Bronchial epithelial cell (primary cell): Measurements from ENCODE around the gene BAG1. TPM values are rescaled to one million over a fixed set of nuclear protein-coding genes. Genes with fewer than 3 reads are reported as not detected.
A peak's percentile ranks its signal among the peaks of the same experiment; 100 is the strongest.

Source experiments
- DNase-seq: peaks from one replicate; pipeline ENCODE4 v3.0.0-alpha.2; 2010; ENCODE audit warnings: low read depth
- FAIRE-seq: peaks from 2 replicates; lab custom pipeline; 2011; peaks lifted over from hg19 to GRCh38; lab: Jason Lieb, UNC
- H3K27me3 ChIP-seq: 2 replicates; pipeline ENCODE4 v1.5.1; 2011; ENCODE audit warnings: low read length; ENCODE audit not compliant: control insufficient read depth, insufficient read depth
- H3K36me3 ChIP-seq: 2 replicates; pipeline ENCODE4 v1.5.1; 2011; ENCODE audit warnings: low read length; ENCODE audit not compliant: control insufficient read depth, insufficient read depth
- H3K4me3 ChIP-seq: 2 replicates; pipeline ENCODE4 v1.5.1; 2011; ENCODE audit warnings: mild to moderate bottlenecking, low read depth, low read length, control low read depth
- total RNA-seq: library from RNA; depleted of rRNA; stranded (reverse); fragments of >200 nt; gene quantifications from 2 replicates; pipeline ENCODE4 v1.2.1, GENCODE V29; 2014
- TF ChIP-seq, protein P1 (sequence below): IDR thresholded peaks from 2 replicates; pipeline ENCODE4 v1.5.1; 2011; ENCODE audit warnings: mild to moderate bottlenecking, moderate library complexity, low read length, control low read depth, inconsistent platforms; ENCODE audit not compliant: insufficient read depth, severe bottlenecking

Gene BAG1
- total RNA-seq, 1 donor from 2014 or later: 68.7 TPM

DNA sequence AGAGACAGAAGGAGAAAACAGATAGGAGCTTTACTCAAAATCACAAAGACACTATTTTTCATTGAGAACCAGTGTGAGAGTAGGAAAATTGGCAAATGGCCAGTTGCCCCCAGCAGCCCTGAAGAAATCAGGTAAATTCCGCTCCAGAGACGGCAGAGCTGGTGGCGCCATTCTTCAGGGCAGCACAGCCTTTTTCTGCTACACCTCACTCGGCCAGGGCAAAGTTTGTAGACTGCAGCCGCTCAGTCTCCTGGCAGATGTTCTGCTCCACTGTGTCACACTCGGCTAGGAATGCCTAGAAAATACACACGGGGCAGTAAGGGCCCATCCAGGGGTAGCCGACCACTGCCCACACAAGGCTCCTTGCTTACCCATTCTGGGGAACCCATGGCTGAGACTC is 9.5 kb downstream of the BAG1 start:
- Histone ChIP-seq H3K4me3 (no peak overlapping the region), H3K27me3 (no peaks in the 10 kb centered on the region), H3K36me3 (peaks cover 45% of the 10 kb centered on the region)
- FAIRE-seq (no peak), DNase-seq (no peak)
- TF ChIP-seq, protein P1, sequence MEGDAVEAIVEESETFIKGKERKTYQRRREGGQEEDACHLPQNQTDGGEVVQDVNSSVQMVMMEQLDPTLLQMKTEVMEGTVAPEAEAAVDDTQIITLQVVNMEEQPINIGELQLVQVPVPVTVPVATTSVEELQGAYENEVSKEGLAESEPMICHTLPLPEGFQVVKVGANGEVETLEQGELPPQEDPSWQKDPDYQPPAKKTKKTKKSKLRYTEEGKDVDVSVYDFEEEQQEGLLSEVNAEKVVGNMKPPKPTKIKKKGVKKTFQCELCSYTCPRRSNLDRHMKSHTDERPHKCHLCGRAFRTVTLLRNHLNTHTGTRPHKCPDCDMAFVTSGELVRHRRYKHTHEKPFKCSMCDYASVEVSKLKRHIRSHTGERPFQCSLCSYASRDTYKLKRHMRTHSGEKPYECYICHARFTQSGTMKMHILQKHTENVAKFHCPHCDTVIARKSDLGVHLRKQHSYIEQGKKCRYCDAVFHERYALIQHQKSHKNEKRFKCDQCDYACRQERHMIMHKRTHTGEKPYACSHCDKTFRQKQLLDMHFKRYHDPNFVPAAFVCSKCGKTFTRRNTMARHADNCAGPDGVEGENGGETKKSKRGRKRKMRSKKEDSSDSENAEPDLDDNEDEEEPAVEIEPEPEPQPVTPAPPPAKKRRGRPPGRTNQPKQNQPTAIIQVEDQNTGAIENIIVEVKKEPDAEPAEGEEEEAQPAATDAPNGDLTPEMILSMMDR: no peak

DNA sequence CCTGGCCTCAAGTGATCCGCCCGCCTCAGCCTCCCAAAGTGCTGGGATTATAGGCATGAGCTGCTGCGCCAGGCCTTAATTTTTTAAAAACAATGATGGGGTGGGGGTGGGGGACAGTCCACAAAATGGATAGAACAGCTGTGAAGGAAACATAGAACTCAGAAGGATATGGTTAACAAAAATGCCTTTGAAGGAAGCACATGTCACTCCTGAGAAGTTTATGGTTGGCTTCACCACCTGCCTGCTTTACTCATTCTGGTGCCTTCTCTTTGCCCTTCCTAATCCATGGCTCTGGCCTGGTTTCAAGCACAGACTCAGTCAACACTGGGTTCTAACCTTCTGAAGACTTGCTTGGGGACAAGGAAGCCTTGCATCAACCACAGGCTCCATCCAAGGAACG is 10.3 kb downstream of the BAG1 start:
- DNase-seq: no peak
- Histone ChIP-seq H3K4me3 (no peak overlapping the region), H3K27me3 (no peaks in the 10 kb centered on the region), H3K36me3 (peaks cover 38% of the 10 kb centered on the region)
- TF ChIP-seq, protein P1: no peak
- FAIRE-seq: no peak

- TF ChIP-seq, protein P1: no peak
- FAIRE-seq (no peak), DNase-seq (peak; percentile 78)
- no peak overlapping the region for H3K4me3 ChIP-seq
- no peaks in the 10 kb centered on the region for H3K27me3 ChIP-seq
- H3K36me3 ChIP-seq: peaks cover 20% of the 10 kb centered on the region
Measured at GRCh38 chr9:33250458-33250995, 14.0 kb downstream of the BAG1 start.

DNA sequence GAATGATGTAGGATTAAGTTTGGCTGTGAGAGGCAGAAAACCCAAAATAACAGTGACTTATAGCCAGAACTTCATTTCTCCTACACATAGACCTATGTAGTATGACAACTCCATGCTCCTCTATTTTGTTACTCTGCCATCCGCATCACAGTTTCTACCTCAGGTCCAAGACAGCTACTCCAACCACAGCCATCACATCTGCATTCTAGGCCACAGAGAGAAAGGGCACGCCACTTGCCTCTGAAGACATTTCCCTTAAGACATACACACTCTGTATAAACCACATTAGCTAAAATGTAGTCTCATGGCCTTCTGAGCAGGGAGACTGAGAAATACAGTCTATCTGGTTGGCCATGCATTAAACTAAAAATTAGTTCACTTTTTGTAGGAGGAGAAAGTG is 14.5 kb downstream of the BAG1 start:
- Histone ChIP-seq H3K4me3 (no peak overlapping the region), H3K36me3 (peaks cover 14% of the 10 kb centered on the region), H3K27me3 (no peaks in the 10 kb centered on the region)
- FAIRE-seq (no peak), DNase-seq (no peak)
- TF ChIP-seq, protein P1: no peak

GRCh38 chr9:33249087-33249658 is 15.3 kb downstream of the BAG1 start:
- Histone ChIP-seq H3K36me3 (peaks cover 6% of the 10 kb centered on the region), H3K4me3 (no peak overlapping the region), H3K27me3 (no peaks in the 10 kb centered on the region)
- DNase-seq (no peak), FAIRE-seq (no peak)
- TF ChIP-seq, protein P1: no peak

DNA sequence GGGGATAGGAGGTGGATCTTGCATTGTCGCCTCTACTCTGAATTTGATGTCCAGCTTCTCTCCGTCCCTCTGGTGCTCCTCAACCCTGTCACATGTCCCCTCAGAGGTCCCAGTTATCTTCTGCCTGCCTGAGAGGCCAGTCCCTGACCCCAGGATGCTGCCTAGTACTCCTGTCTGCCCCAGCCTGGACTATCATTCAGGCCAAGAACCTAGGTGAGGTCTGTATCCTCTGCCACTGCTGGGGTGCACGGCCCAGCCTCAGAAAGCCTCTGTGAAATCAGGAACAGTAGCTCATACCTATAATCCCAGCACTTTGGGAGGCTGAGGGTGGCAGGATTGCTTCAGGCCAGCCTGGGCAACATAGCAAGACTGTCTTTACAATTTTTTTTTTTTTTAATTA is 15.9 kb downstream of the BAG1 start:
- DNase-seq (no peak), FAIRE-seq (peak; percentile 62)
- TF ChIP-seq, protein P1: no peak
- Histone ChIP-seq H3K36me3 (peaks cover 6% of the 10 kb centered on the region), H3K4me3 (no peak overlapping the region), H3K27me3 (no peaks in the 10 kb centered on the region)
